Urothelium cell line (cell line): ENCODE measurements around the gene ZBBX.

Experiments used
- DNase-seq: peaks from one replicate; pipeline ENCODE4 v3.0.0; 2011; ENCODE audit warnings: low spot score, mixed read lengths
- FAIRE-seq: peaks from 2 replicates; lab custom pipeline; 2011; peaks lifted over from hg19 to GRCh38; lab: Jason Lieb, UNC

Gene ZBBX

GRCh38 chr3:167318996-167319615 lies 61.0 kb downstream of the ZBBX start:
- FAIRE-seq (no peak), DNase-seq (no peak)

DNA sequence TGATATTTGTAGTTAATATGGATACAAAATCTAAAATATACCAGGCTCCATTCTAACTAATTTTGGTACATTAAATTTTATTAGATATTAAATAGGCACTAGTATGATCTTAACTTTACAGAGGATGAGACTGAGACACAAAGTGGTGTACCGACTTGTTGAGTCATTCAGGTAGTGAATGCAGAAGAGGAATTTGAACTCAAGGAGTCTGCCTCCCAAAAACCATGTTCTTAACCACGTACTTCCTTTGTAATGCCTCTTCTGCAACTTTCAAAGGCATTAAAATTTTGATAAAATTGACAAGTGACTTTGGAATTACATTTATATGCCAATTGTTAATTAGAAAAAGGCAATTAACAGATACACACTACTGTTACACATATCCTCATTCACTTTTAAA lies 61.8 kb downstream of the ZBBX start:
- DNase-seq: no peak
- no peak for FAIRE-seq

DNA sequence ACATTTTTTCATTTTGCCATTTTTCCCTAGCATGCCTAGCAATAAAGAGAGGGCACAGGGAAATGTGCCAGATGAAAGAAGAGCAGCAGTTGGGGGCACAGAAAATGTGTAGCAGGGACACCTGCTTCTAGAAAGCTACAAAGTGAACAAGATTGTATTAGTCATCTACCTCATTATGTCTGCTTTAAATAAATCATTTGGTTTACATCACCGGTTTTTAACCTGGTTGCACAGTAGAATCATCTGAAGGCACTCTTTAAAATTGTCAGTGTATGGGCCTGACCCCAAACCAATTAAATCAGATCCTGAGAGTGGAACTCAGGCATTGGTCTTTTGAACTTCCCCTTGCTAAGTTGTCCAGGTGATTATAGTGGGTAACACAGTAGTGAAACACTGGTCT lies 73.8 kb downstream of the ZBBX start:
- FAIRE-seq: no peak
- no peak for DNase-seq

- DNase-seq: no peak
- FAIRE-seq: no peak
These were observed 74.7 kb downstream of the ZBBX start for GRCh38 chr3:167305340-167305890.

- no peak for DNase-seq
- no peak for FAIRE-seq
These were observed 76.0 kb downstream of the ZBBX start for GRCh38 chr3:167304077-167304476.

- no peak for FAIRE-seq
- DNase-seq: no peak
These were observed 77.4 kb downstream of the ZBBX start for GRCh38 chr3:167302678-167303077.

- FAIRE-seq: no peak
- DNase-seq: no peak
These were observed 79.9 kb downstream of the ZBBX start for GRCh38 chr3:167300207-167300606.

DNA sequence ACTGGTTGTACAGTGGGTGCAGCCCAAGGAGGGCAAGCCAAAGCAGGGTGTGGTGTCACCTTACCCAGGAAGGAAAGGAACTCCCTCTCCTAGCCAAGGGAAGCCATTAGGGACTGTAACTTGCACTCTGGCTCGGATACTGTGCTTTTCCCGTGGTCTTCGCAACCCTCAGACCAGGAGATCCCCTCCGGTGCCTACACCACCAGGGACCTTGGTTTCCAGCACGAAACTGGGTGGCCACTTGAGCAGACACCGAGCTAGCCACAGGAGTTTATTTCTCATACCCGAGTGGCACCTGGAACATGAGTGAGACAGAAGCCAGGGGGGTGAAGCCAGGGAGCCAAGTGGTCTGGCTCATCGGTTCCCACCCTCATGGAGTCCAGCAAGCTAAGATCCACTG lies 90.7 kb downstream of the ZBBX start:
- DNase-seq (no peak), FAIRE-seq (no peak)

GRCh38 chr3:167288737-167289136 lies 91.4 kb downstream of the ZBBX start:
- DNase-seq (no peak), FAIRE-seq (no peak)

- FAIRE-seq (no peak), DNase-seq (no peak)
These were observed 92.8 kb downstream of the ZBBX start for GRCh38 chr3:167287308-167287707.

GRCh38 chr3:167274141-167274874 lies 105.8 kb downstream of the ZBBX start:
- DNase-seq: no peak
- FAIRE-seq: no peak

- DNase-seq: no peak
- no peak for FAIRE-seq
These were observed 127.1 kb downstream of the ZBBX start for GRCh38 chr3:167253037-167253436.

- FAIRE-seq (no peak), DNase-seq (no peak)
These were observed 128.4 kb downstream of the ZBBX start for GRCh38 chr3:167251678-167252077.

DNA sequence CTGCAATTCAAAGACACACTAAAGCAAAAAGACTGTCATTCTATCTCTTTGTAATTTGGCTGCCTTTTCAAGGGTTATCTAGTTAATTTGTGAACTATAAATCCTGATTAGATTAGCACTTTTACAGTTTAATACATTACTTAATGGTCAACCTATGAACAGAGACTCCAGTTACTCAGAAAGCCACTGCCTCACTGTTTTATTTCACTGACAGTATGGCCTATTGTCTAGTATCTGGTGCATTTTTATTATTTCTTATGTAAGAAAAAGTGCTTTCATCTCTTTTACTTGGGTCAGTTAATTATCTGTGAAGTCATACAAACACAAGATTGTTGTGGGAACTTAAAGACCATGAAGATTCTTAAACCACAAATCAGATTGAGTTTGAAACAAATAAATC lies 133.8 kb downstream of the ZBBX start:
- DNase-seq (no peak), FAIRE-seq (no peak)

GRCh38 chr3:167241048-167241845 lies 138.8 kb downstream of the ZBBX start:
- FAIRE-seq (no peak), DNase-seq (no peak)

DNA sequence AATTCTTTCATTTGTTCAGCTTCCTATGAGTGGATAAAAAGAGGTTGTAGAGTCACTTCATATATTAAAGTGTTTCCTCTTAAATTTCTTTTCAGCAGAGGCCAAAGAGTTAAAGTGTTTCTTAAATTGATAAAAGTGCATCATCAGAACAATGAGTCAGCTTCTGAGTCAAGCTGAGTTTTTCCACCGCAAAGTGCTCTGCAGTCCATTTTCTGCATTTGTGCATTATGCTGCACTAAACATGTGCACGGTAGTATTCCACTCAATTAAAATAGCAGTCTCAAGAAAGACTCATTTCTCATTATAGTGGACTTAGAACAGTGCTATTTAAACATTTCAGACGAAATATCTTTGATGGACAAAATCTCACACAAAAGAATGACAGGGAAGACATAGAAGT lies 152.0 kb downstream of the ZBBX start:
- no peak for FAIRE-seq
- peak; percentile 9 for DNase-seq

DNA sequence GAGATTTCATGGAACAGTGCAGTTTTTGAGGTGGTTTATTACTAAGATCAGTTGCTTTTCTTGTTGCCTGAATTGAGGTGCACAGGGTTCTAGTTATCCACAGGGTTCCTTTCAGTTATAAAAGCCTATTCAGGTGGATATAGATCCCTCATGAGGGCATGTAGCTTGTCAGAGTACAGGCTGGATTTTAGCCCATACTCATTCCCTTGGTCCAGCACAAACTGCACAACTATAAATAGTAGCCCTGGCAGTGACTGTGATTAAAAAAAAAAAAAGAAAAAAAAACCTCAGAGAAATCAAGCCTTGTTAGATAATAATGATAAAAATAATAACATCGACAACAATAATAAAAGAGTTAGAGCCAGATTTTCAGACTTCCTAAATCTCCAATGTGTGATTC lies 154.3 kb downstream of the ZBBX start:
- no peak for DNase-seq
- FAIRE-seq: no peak

- FAIRE-seq (no peak), DNase-seq (no peak)
These were observed 171.1 kb downstream of the ZBBX start for GRCh38 chr3:167209011-167209410.

DNA sequence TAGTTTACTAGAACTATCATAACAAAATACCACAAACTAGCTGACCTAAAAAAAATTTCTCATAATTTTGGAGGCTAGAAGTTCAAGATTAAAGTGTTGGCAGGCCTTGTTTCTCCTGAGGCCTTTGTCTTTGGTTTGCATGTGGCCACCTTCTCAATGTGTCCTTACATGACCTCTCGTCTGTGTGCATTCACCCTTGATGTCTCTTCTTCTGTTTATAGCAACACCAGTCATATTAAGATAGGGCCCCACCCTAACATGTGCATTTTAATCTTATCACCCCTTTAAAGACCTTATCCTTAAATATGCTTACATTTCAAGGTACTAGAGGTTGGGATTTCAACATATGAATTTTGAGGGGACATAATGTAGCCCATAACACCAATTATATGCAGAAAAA lies 177.0 kb downstream of the ZBBX start:
- DNase-seq (no peak), FAIRE-seq (no peak)

GRCh38 chr3:167198949-167199600 lies 181.0 kb downstream of the ZBBX start:
- FAIRE-seq (no peak), DNase-seq (no peak)
